CD4-positive, alpha-beta T cell treated with Interleukin-10 for 1 hour (primary cell): ENCODE measurements around the gene CUX1.

Experiments
- DNase-seq: peaks from one replicate; pipeline ENCODE4 v3.0.0-alpha.2; 2020

Gene CUX1

DNA sequence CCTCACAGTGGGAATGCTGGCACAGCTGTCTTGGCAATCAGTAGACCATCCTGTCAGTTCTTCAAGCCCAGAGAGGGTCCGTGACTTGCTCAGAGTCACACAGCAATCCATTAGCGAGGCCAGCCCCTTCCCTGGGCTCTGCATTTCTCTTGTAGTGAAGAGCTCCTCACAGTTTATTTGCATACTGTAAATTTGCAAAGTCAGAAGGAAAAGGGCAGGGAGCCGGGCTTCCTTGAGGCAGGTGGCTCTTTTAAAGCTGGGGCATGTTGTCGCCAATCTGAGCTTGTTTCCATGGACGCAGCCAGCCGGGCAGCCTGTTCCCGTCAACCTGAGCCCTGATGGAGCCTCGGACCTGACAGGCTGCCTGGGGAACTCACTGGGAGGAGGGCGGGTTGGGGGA, 123.4 kb downstream of the CUX1 start:
- no peak for DNase-seq

DNA sequence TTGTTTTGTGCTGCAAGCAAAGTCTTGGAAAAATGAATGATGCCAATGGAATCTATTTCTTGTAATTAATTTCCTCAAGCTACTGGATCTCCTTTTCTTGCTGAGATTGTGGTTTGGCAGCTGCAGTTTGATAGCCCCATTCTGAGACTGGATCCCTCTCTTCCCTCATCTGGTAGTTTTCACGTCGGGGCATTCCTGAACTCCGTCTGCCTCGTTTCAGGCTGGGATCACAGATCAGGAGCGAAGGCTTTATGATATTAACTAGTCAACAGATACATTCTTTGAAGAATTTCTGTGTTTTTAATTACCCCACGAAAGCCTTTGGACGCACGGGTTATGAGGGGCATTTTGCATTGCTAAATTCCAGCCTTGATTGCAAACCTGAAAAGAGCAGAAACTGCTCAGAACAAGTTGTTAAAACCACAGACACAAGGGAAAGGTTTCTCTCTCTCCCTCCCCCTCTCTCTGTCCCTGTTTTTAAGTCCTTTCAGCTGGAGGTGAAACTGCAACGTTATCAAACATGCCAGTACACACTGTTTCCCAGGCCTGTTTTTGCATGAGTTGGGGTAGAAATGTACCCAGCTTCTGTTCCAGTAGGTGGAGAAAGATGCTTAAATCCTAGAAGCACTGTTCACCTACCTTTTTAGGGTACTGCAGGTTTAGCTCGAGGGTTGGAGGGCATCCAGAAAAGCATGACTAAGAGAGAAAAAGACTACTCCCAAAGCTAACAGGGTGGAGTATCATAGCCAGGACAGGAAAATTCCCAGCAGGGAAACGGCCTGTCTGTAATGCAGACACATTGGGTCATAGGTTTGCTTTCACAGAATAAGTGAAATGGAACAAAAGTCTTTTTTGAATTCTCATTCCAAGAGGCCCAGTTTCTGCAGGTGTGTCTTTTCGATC, 124.3 kb downstream of the CUX1 start:
- no peak for DNase-seq

DNA sequence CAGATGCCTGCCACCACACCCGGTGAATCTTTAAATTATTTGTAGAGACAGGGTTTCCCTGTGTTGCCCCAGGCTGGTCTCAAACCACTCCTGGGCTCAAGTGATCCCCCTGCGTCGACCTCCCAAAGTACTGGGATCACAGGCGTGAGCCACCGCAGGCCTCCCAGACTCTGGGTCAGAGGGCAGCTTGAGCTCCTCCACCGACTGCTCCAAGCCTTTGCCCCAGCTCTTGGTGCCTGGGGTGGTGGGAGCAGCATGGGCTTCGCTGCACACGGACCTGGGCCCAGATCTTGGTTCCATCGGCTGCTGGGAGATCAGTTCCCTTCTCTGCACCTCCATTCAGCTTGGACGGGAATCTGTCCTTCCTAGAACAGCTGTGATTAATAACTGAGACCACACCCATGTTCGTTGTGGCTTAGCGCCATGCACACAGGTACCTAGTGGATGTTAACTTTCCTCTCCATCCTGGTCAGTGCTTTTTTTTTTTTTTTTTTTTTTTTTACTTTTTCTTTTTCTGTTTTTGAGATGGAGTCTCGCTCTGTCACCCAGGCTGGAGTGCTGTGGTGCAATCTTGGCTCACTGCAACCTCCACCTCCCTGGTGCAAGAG, 125.3 kb downstream of the CUX1 start:
- no peak for DNase-seq

DNA sequence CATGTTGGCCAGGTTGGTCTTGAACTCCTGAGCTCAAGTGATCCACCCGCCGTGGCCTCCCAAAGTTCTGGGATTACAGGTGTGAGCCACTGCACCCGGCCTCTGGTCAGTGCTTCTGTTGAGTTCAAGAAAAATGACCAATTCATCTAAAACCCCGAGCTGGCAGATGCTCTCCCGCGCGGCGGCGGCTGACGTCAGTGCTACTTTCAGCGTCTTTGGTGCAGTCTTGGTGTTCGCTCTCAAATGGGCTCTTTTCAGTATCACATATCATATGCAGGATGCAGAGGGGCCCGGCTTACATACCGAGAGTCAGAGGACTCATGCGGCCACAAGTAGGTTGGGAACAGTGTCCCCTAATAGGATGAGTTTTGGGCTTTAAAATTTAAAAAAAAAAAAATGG, 125.9 kb downstream of the CUX1 start:
- no peak for DNase-seq

DNA sequence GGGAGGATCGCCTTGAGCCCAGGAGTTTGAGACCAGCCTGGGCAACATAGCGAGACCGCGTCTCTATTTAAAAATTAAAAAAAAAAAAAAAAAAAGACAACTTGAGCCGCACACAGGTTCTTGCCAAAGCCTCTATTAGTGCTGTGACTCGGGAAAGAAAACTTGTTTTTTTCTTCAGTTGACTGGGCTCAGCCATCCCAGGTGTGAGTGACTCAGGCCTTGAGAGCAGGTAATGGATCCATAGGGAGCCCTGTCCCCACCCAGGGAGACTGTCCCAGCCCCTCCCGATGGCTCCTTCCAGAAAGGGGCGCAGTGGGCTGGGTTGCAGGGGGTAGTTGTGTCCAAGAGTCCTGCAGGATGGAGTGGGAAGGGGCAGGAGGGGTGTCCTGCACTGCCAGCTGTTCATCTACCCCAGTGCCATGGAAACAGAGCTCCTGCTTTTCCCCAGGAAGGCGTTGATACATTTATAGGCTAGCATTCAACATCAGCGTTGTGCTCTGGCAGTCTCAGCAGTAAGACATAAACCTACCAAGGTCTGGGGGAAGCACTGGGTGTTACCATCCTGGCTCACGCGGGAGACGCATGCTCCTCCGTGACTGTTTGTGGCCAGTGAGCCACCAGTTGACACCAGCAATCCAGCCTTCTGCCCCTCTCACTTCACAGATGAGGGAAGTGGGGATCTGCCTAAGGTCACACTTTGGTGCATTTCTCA, 126.6 kb downstream of the CUX1 start:
- DNase-seq: no peak

DNA sequence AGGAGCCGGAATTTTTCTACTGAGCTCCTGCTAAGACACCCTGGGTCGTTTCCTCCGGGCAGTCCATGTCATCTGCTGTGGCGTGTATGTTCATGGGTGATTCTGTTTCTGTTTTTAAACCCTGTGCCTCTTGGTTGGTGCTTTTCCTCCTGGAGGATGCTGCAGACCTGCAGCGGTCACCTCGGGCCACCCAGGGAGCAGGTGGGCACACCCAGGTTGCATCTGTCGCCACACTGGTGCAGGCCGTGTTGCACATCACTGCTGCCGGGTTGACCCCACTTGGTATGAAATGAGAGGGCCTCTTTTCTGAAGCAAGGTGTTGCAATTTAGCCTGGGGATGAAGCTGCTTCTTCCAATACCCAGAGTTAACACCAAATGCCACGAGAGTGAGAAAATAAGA, 127.2 kb downstream of the CUX1 start:
- DNase-seq: no peak

DNA sequence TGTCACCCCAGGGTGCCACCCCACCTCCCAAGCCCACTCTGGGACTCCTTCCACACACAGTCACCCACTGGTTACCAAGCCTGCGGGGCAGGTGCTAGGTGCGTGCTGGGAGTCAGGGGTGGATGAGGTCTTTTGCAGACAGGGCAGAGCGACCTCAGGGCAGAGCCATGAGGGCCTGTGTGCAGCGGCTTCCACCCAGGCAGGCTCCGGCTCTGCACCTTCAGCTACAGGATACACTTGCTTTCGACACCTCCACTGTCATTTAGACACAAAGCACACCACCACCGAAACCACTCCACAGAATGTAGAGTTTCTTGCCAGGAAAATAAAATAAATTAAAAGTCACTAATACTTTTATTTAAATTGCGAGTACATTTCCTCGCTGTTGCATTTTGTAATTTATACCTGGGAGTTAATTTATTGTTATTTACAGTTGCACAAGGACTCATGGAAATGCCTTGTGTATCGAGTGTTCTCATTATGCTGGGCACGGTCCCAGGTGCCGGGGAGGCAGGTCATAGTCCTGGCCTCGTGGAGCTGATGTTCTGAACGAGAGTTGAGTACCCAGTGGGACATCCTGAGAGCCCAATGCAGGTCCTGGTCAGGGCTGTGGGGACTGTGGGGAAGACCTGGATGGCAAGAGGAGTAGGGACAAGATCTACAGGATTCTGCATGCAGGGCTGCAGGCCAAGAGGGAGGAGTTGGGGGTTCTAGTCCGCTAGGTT, 127.8 kb downstream of the CUX1 start:
- DNase-seq: no peak

DNA sequence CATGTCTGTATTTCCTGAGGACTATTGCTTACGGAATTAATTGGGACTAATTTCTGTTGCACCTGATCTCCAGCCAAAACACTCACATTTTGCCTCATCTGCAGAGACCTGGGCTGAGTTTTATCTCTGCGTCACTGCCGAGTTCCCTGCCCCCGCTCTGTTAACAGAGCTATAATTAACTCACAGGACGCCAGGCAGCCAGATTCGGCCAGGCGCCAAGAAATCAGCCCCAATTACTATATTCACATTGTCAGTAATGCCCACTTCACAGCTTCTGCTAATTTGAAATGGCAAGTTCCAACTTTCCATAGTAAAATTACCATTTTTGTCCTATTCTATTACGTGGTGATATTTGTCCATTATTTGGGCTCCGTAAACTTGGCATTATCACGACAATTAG, 130.5 kb downstream of the CUX1 start:
- no peak for DNase-seq

DNA sequence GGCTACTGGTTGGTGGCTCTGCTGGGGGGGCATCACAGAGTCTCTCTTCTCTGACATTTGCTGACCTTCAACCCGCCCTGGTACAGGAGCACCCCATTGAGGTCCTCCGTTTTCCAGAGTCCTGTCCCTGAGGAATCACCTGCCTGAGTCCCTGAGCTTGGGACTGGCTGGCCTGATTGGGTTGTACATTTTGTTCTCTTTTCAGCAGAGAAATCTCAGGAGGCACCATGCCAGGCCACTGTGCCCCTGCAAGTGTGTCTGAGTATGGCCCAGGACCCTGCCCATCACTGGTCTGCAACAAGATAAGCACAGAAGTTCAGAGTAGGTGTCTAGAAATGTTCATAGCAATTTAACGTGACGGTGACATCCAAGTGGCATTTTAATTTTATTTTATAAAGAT, 131.2 kb downstream of the CUX1 start:
- no peak for DNase-seq

DNA sequence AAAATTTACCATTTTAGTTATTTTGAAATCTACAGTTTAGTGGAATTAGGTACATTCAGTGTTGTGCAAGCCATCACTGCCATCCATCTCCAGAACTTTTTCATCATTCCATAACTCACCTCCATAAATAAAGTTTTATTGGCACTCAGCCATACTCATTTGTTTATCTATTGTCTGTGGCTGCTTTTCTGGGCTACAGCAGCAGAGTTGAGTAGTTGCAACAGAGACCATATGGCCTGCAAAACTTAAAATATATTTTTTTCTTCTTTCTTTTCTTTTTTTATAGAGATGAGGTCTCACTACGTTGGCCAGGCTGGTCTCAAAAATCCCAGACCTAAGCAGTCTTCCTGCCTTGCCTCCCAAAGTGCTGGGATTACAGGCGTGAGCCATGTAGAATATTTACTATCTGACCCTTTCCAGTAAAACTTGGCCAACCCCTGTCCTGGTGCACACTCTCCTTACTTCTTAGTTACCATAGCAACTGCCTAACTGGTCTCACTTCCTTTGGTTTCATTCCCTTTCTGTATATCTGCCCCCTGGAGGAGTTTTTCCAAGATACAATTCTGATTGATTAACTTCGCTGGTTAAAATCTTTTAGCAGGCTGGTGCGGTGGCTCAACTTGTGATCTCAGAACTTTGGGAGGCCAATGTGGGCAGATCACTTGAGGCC, 133.2 kb downstream of the CUX1 start:
- no peak for DNase-seq

DNA sequence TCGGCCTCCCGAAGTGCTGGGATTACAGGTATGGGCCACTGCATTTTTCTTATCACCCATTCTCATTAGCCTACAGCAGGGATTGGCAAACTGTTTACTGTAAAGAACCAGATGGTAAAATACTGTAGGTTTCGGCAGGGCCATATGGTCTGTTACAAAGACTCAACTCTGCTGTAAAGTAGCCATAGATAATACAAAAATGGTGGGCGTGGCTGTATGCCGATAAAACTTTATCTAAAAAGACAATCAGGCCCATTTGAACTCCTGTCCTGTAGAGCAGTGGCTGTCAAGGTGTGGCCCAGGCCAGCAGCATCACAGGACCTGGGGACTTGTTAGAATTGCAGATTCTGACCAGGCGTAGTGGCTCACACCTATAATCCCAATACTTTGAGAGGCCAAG, 134.3 kb downstream of the CUX1 start:
- DNase-seq: no peak

DNA sequence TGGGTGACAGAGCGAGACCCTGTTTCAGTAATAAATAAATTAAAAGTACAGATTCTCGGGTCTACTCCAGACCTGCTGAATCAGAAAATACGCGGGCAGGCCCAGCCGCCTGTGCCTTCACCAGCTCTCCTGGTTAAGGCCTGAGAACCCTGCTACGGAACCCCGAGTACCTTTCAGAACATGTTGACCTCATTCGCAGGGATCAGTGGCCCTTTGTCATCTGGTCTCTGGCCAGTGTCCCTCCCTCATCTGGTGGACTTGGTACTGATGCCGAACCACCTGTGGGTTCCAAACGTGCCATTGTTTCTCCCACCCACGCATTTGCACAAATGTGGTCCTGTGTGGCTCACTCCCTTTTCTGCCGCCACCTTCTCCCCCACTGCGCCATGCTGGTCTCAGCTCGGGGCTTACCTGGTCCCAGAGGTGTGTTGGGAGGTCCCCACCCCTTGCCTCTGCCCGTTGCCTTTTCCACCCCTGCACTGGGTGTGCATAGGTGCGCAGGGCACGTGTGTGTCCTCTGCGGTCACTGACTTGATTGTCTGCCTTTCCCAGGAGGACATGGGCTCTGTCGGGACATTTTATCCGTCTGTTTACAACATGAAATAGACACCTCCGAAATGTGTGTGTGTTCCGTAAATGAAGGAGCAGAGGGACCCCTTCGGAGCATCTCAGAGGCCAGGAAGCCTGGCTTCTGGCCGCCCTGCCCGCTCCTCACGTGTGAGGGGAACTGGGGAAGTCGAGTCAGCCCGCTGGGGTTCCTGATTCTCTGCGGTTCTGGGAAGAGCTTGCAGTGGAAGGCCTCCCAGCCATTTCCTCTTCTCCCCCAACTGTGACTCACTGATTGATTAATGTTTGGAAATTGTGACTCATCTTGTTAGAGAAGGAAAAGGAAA, 135.2 kb downstream of the CUX1 start:
- no peak for DNase-seq

DNA sequence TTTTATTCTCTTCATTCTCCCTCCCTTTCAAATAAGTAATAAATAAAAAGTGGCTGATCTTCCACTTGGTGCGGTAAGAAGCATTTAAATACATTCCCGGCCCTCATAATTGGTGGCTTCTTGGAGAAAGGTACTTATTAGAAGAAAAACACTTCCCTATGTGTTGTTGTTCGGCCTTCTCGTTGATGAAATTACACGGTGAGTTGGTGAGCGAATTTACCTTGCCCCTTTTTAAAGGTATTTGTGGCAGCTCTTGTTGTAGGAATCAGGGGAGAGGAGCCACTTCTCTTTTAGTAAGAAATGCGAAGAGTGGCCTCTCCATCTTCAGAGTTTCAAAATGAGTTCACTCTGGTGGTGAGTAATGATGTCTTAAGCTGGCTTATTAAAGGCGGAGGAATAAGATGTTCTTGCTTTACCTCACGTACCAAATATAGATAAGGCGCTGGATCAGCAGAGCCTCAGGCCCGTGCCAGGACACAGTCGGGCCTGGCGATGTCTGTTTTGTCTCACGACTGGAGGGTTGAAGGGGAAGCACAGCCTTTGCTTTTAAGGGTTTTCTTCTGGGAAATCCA, 135.9 kb downstream of the CUX1 start:
- DNase-seq: no peak

DNA sequence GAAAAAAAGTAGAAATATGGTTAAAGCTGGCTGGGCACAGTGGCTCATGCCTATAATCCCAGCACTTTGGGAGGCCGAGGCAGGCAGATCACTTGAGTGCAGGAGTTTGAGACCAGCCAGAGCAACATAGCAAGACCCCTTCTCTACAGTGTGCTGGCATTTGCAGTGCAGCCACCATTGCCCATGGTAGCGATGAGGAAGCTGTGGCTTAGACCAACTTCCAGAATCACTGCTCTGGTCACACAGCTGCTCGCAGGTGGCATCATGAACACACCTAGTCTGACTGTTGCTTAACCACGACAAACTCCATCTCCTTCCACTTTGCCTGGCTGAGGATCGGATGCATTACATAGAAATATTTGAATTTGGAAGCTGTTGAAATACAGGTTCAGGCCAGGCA, 137.1 kb downstream of the CUX1 start:
- no peak for DNase-seq

DNA sequence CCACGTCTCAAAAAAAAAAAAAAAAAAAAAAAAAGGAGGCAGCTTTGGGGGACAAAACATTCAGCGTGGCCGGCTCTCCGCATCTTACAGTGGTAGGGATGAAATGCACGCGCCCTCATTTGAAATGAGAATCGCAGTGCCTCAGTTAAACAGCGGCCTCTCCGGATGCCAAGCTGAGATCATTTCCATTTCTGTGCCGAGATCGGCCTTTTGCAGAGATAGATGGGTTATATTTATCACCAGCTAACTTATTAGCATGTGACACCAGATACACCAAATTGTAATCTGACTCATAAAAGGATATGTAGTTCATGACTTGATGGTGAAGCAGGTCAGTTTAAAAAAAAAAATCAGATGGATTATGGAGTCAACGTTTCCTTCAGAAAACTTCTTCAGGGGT, 138.7 kb downstream of the CUX1 start:
- DNase-seq: no peak

DNA sequence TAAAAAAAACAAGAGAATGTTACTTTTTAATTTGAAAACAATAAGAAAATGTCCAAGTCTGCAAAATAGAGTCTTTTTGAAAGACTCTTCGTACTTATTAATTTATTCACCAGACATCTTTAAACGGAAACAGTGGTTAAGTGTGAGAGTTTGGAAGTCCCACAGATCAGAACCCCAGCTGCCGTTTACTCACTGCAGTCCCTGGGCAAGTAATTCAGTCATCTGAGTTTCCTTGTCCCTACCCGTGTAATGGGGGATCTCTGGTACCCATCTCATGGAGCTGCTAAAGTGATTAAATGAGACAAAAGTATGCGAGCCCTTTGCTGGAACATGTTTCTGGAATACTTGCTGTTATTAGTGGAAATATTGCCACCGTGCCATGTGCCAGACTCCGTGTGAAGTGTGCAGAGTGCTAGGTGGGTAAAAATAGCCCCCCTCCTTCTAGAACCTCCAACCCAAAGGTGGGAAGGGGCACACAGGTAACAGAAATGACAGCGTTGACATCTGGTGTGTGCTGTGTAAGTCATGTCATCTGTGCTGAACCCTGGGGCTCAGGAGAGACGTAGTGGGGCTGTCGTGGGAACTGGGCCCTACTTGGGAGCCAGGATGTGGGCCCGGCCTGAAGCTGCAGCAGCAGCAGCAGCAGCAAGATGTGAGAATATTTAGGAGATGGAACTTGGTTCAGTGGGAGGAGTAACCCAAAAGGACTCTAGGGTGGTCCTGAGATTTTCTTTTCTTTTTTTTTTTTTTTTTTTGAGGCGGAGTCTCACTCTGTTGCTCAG, 140.5 kb downstream of the CUX1 start:
- no peak for DNase-seq

DNA sequence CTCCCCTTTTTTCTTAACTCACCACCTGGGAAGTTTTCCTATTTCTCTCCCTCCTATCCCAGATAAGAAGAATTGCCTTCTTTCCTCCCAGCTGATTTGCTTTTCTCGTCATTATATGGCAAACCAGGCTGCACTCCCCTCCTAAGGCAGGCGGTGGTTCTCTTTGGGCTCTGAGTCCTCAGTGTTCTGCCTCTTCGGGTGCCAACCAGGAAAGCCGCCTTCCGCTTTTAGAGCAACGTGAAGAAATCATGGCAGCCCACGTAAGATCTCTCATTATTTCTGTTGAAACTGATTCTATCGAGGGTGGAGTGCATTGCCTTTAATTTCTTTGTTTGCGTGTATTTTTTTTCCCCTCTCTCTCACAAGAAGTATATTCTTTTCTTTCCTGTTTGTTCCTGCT, 141.9 kb downstream of the CUX1 start:
- DNase-seq: no peak

DNA sequence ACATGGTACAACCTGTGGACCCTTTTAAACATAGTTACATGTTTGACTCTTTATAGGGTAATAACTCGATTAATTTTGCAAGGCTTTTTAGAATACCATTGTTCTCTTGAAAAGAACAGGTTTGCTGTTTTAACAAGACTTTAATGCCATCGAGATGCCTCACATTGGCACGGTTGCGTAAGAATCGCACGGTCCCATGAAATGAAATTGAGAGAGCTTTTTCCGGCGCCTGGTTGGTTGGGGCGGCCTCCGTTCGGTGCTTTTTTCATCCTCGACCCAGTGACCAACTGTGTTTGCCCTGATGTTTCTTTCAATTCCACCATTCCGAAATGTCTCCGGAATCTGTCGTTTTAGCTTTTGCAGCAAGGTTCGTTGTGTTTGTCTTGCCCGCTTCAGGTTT, 142.4 kb downstream of the CUX1 start:
- DNase-seq: no peak

DNA sequence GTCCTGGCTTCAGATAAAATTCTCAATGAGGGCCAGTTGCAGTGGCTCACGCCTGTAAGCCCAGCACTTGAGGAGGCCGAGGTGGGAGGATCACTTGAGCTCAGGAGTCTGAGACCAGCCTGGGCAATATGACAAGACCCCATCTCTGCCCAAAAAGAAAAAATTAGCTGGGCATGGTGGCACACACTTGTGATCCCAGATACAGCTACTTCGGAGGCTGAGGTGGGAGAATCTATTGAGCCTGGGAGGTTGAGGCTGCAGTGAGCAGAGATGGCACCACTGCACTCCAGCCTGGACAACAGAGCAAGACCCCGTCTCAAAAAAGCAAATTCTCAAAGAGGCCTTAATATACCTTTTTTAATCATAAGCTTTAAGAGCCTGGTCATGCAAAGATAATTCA, 142.9 kb downstream of the CUX1 start:
- DNase-seq: no peak

DNA sequence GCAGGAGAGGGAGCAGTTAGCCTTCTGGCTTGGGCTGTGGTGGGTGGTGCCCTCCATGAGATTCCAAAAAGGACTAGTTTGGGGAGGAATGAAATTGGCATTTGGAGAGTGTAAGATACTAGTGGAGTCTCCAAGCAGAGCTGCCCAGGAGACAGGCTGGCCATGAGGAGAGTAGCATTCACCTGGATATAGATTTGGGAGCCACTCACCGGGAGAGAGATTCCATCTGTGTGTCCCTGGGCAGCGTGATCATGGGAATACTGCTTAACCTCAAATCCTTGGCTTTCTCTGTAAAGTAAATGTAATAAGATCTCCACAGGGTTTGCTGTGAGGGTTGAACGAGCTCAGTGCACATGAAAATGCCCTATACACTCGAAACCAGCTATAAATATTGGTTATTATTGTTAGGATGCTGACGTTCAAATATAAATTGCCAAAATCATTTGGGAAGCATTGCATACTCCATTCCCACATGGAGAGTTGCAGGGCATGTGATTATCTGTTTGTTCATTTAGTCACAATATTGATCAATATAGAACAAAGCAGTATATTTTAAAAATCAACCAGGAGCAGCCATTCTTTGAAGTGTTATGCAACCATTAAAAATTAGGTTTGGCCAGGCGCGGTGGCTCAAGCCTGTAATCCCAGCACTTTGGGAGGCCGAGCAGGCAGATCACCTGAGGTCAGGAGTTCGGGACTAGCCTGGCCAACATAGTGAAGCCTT, 143.7 kb downstream of the CUX1 start:
- no peak for DNase-seq
